PC-9 (cell line): ENCODE data around the gene USP49.

Experiments
- CTCF ChIP-seq: fragments of 200-600 bp; sonication (generic); conservative IDR thresholded peaks from 2 replicates; pipeline ENCODE4 v1.6.1; 2017; ENCODE audit warnings: mixed run types, antibody characterized with exemption, mild to moderate bottlenecking, moderate library complexity
- EZH2 ChIP-seq: fragments of 200-600 bp; sonication (generic); IDR thresholded peaks from 2 replicates; pipeline ENCODE4 v1.8.0; 2017; ENCODE audit warnings: antibody characterized with exemption, low read depth

DNA sequence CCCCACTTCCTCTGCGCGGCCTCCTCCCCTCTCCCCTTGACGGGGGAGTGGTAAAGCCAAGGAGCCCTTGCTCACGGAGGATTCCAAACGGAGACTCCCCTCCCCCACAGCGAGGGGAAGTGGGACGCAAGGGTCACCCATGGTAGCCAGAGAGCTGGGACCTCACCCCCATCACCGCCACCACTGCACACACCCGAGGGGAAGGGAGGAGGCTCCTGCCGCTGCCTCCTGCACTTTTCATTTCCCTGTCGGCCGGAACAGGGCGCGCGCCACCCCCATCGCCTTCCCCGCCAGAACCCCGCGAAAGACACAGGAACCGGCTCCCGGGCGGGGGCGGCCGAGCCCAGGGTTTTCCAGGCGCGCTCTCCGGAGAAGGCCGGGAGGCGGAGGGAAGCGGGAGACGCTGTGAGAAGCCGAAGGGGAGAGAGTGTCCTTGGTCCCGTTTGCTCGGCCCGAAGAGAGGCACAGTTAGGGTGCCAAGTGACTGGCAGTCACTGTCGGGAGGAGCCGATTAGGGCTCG is 45.6 kb upstream of the USP49 start:
- no peak for TF ChIP-seq CTCF
- no peak for TF ChIP-seq EZH2
